ENCODE data around the gene GJC3.
A peak's percentile ranks its signal among the peaks of the same experiment; 100 is the strongest.

GJC3 gene

GRCh38 chr7:99926321-99926720, 3.1 kb downstream of the GJC3 start:
- TF ChIP-seq FOXM1 (IDR thresholded peaks at IDR 0.05; ENCODE audit: borderline replicate concordance, low read depth) (no peak), USF1 (IDR thresholded peaks at IDR 0.05) (no peak), TAF1 (IDR thresholded peaks at IDR 0.05; ENCODE audit: low read depth) (no peak), ZBTB7A (IDR thresholded peaks at IDR 0.05; ENCODE audit: low read depth) (no peak), EGR1 (IDR thresholded peaks at IDR 0.05) (no peak), REST (IDR thresholded peaks at IDR 0.05; ENCODE audit: low read depth) (no peak), TEAD4 (IDR thresholded peaks at IDR 0.05) (no peak), TCF12 (IDR thresholded peaks at IDR 0.05; ENCODE audit: low read depth) (no peak), RAD21 (IDR thresholded peaks at IDR 0.05; ENCODE audit: low read depth) (no peak), MAX (IDR thresholded peaks at IDR 0.05) (no peak), EP300 (IDR thresholded peaks at IDR 0.05; ENCODE audit: borderline replicate concordance) (no peak)

GRCh38 chr7:99923200-99923599, 6.2 kb downstream of the GJC3 start:
- TF ChIP-seq EGR1 (IDR thresholded peaks at IDR 0.05), result no peak
- no peak for TF ChIP-seq ZBTB7A (IDR thresholded peaks at IDR 0.05; ENCODE audit: low read depth)
- no peak for TF ChIP-seq MAX (IDR thresholded peaks at IDR 0.05)
- TF ChIP-seq REST (IDR thresholded peaks at IDR 0.05; ENCODE audit: low read depth), result no peak
- no peak for TF ChIP-seq CREB1 (IDR thresholded peaks at IDR 0.05; ENCODE audit: low read depth)

- TF ChIP-seq REST (IDR thresholded peaks at IDR 0.05; ENCODE audit: low read depth) (peak; percentile 64), EGR1 (IDR thresholded peaks at IDR 0.05) (no peak)
Observed at GRCh38 chr7:99920149-99920548, 9.3 kb downstream of the GJC3 start.

- no peak for TF ChIP-seq EP300 (IDR thresholded peaks at IDR 0.05; ENCODE audit: borderline replicate concordance)
- TF ChIP-seq MAX (IDR thresholded peaks at IDR 0.05), result no peak
- no peak for TF ChIP-seq CREB1 (IDR thresholded peaks at IDR 0.05; ENCODE audit: low read depth)
- no peak for TF ChIP-seq USF1 (IDR thresholded peaks at IDR 0.05)
- no peak for TF ChIP-seq RAD21 (IDR thresholded peaks at IDR 0.05; ENCODE audit: low read depth)
- no peak for TF ChIP-seq CEBPB (IDR thresholded peaks at IDR 0.05)
- TF ChIP-seq TEAD4 (IDR thresholded peaks at IDR 0.05), result no peak
- no peak for TF ChIP-seq TAF1 (IDR thresholded peaks at IDR 0.05; ENCODE audit: low read depth)
- TF ChIP-seq TCF12 (IDR thresholded peaks at IDR 0.05; ENCODE audit: low read depth), result no peak
- no peak for TF ChIP-seq ZBTB7A (IDR thresholded peaks at IDR 0.05; ENCODE audit: low read depth)
Observed at GRCh38 chr7:99919814-99920112, 9.7 kb downstream of the GJC3 start.

GRCh38 chr7:99918959-99919813, 10.2 kb downstream of the GJC3 start, which contains the start of gene TRIM4:
Gene TRIM4, minus strand, starts transcription at chr7:99919530. Its CDS starts 129 bp downstream, at chr7:99919401.
- TF ChIP-seq CREB1 (IDR thresholded peaks at IDR 0.05; ENCODE audit: low read depth) (0 out of 2 replicates have a peak, but pooled peaks have one; percentile 16), TAF1 (IDR thresholded peaks at IDR 0.05; ENCODE audit: low read depth) (peak; percentile 76), REST (IDR thresholded peaks at IDR 0.05; ENCODE audit: low read depth) (no peak), NFIC (IDR thresholded peaks at IDR 0.05) (peak; percentile 18; the same call in 1 of the 2 replicates), RAD21 (IDR thresholded peaks at IDR 0.05; ENCODE audit: low read depth) (no peak), USF1 (IDR thresholded peaks at IDR 0.05) (no peak), FOXM1 (IDR thresholded peaks at IDR 0.05; ENCODE audit: borderline replicate concordance, low read depth) (no peak), MAX (IDR thresholded peaks at IDR 0.05) (peak; percentile 53; the same call in 1 of the 2 replicates), ZBTB7A (IDR thresholded peaks at IDR 0.05; ENCODE audit: low read depth) (no peak), TEAD4 (IDR thresholded peaks at IDR 0.05) (no peak), CEBPB (IDR thresholded peaks at IDR 0.05) (no peak), TCF12 (IDR thresholded peaks at IDR 0.05; ENCODE audit: low read depth) (peak; percentile 38; the same call in 1 of the 2 replicates), YY1 (IDR thresholded peaks at IDR 0.05; ENCODE audit: low read depth) (0 out of 2 replicates have a peak, but pooled peaks have one; percentile 60)
